CMK (cell line): ENCODE measurements around the gene TLN1.

Source experiments
- DNase-seq: peaks from one replicate; pipeline ENCODE4 v3.0.0-alpha.2; 2010; ENCODE audit warnings: low read depth

The TLN1 gene

GRCh38 chr9:35729700-35730485 is 2.1 kb downstream of the TLN1 start:
- DNase-seq = peak; percentile 90

- DNase-seq = no peak
These were observed 2.9 kb downstream of the TLN1 start for GRCh38 chr9:35729101-35729500.

GRCh38 chr9:35728041-35728971 is 3.7 kb downstream of the TLN1 start:
- DNase-seq = peak; percentile 89

- DNase-seq = peak; percentile 90
These were observed 4.3 kb downstream of the TLN1 start for GRCh38 chr9:35727676-35728040.

- no peak for DNase-seq
These were observed 5.1 kb downstream of the TLN1 start for GRCh38 chr9:35726931-35727330.

- no peak for DNase-seq
These were observed 6.6 kb downstream of the TLN1 start for GRCh38 chr9:35725362-35725761.

GRCh38 chr9:35723908-35724307 is 8.1 kb downstream of the TLN1 start:
- no peak for DNase-seq

- DNase-seq = no peak
These were observed 8.6 kb downstream of the TLN1 start for GRCh38 chr9:35723426-35723825.

- no peak for DNase-seq
These were observed 12.4 kb downstream of the TLN1 start for GRCh38 chr9:35719546-35719945.

GRCh38 chr9:35718721-35719511 is 13.1 kb downstream of the TLN1 start:
- no peak for DNase-seq

- no peak for DNase-seq
These were observed 14.7 kb downstream of the TLN1 start for GRCh38 chr9:35717132-35717870.

GRCh38 chr9:35716230-35716629 is 15.8 kb downstream of the TLN1 start:
- no peak for DNase-seq

GRCh38 chr9:35714579-35715252 is 17.3 kb downstream of the TLN1 start:
- no peak for DNase-seq

GRCh38 chr9:35714123-35714522 is 17.9 kb downstream of the TLN1 start:
- DNase-seq = no peak

GRCh38 chr9:35713578-35713977 is 18.4 kb downstream of the TLN1 start:
- DNase-seq = no peak

- DNase-seq = no peak
These were observed 19.1 kb downstream of the TLN1 start for GRCh38 chr9:35712762-35713400.

GRCh38 chr9:35711501-35712428 is 20.2 kb downstream of the TLN1 start:
- no peak for DNase-seq

- no peak for DNase-seq
These were observed 21.0 kb downstream of the TLN1 start for GRCh38 chr9:35710818-35711500.

- no peak for DNase-seq
These were observed 23.8 kb downstream of the TLN1 start for GRCh38 chr9:35708146-35708545.
